GM19397 (cell line): Measurements from ENCODE around the gene EME2.

Experiments used
- ATAC-seq: cut with Tn5 transposase; IDR thresholded peaks from one replicate; pipeline ENCODE4 v1.9.1; 2021; ENCODE audit warnings: mild to moderate bottlenecking, moderate library complexity; ENCODE audit not compliant: unreplicated experiment

EME2 gene

GRCh38 chr16:1745181-1745899, 27.3 kb upstream of the EME2 start:
- no peak for ATAC-seq

- ATAC-seq = no peak
Observed at GRCh38 chr16:1745900-1746692, 26.5 kb upstream of the EME2 start.

GRCh38 chr16:1746693-1747195, 25.9 kb upstream of the EME2 start:
- no peak for ATAC-seq

- no peak for ATAC-seq
Observed at GRCh38 chr16:1747934-1748333, 24.7 kb upstream of the EME2 start.

GRCh38 chr16:1749152-1750117, 23.2 kb upstream of the EME2 start:
- ATAC-seq = no peak

- no peak for ATAC-seq
Observed at GRCh38 chr16:1751946-1752345, 20.7 kb upstream of the EME2 start.

GRCh38 chr16:1752853-1753252, 19.8 kb upstream of the EME2 start:
- ATAC-seq = no peak

GRCh38 chr16:1754204-1754603, 18.4 kb upstream of the EME2 start:
- no peak for ATAC-seq

GRCh38 chr16:1757714-1758461, 14.7 kb upstream of the EME2 start:
- ATAC-seq = no peak

- no peak for ATAC-seq
Observed at GRCh38 chr16:1758923-1759322, 13.7 kb upstream of the EME2 start.

- ATAC-seq = no peak
Observed at GRCh38 chr16:1759511-1759910, 13.1 kb upstream of the EME2 start.

GRCh38 chr16:1760911-1761310, 11.7 kb upstream of the EME2 start:
- no peak for ATAC-seq

- no peak for ATAC-seq
Observed at GRCh38 chr16:1761751-1762150, 10.9 kb upstream of the EME2 start.

GRCh38 chr16:1762196-1762878, 10.3 kb upstream of the EME2 start:
- ATAC-seq = no peak

- ATAC-seq = no peak
Observed at GRCh38 chr16:1762879-1763520, 9.6 kb upstream of the EME2 start.

GRCh38 chr16:1763521-1764511, 8.8 kb upstream of the EME2 start:
- no peak for ATAC-seq

GRCh38 chr16:1764971-1765370, 7.6 kb upstream of the EME2 start:
- no peak for ATAC-seq

GRCh38 chr16:1765826-1766225, 6.8 kb upstream of the EME2 start:
- ATAC-seq = no peak
